Neural progenitor cell (in vitro differentiated cells): ENCODE results near the gene GRIK3.

Source experiments
- EZH2phosphoT487 ChIP-seq: fragments of 200-600 bp; sonication (generic); IDR thresholded peaks from 2 replicates; pipeline ENCODE4 v1.6.1; 2017; ENCODE audit warnings: antibody characterized with exemption
- TF ChIP-seq, protein P1 (sequence below): fragments of 200-600 bp; sonication (generic); IDR thresholded peaks from 2 replicates; pipeline ENCODE4 v1.5.1; 2017; ENCODE audit warnings: antibody characterized with exemption, mild to moderate bottlenecking

DNA sequence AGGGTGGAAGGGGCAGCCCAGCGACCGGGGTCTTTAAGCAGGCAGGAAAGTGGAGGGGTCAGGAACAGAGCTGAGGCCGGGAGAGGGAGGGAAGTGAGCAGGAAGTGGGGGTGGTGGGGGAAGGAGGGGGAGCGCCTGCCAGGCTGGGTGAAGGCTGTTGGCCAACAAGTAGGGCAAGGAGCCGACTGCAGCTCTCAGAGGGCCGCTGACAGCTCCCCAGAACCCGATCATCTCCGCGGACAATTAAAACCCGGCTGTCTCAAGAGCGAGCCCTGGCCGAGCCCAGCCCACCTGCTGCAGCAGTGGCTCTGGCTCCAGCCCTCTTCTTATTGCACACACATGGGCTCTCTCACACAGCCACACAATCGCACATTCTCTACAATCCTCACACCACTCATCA is 51.6 kb downstream of the GRIK3 start:
- no peak for TF ChIP-seq EZH2phosphoT487
- TF ChIP-seq, protein P1, sequence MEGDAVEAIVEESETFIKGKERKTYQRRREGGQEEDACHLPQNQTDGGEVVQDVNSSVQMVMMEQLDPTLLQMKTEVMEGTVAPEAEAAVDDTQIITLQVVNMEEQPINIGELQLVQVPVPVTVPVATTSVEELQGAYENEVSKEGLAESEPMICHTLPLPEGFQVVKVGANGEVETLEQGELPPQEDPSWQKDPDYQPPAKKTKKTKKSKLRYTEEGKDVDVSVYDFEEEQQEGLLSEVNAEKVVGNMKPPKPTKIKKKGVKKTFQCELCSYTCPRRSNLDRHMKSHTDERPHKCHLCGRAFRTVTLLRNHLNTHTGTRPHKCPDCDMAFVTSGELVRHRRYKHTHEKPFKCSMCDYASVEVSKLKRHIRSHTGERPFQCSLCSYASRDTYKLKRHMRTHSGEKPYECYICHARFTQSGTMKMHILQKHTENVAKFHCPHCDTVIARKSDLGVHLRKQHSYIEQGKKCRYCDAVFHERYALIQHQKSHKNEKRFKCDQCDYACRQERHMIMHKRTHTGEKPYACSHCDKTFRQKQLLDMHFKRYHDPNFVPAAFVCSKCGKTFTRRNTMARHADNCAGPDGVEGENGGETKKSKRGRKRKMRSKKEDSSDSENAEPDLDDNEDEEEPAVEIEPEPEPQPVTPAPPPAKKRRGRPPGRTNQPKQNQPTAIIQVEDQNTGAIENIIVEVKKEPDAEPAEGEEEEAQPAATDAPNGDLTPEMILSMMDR: no peak
